H1 (cell line): ENCODE measurements around the gene ZNF407. TPM values are rescaled to one million over a fixed set of nuclear protein-coding genes. Genes with fewer than 3 reads are reported as not detected.
A peak's percentile ranks its signal among the peaks of the same experiment; 100 is the strongest.

Experiments used
- CTCF ChIA-PET: fragments of 300-600 bp; sonication (Branson Sonifier 250); formaldehyde crosslinking; loops from one replicate; lab custom pipeline; 2021; ENCODE audit not compliant: partially characterized antibody; lab: Charles Lee
- POLR2A ChIA-PET: fragments of 300-600 bp; sonication (Branson Sonifier 250); formaldehyde crosslinking; loops from one replicate; lab custom pipeline; 2021; ENCODE audit warnings: inconsistent platforms; ENCODE audit not compliant: partially characterized antibody; lab: Charles Lee
- DNase-seq, 2 experiments: peaks; one replicate each; pipeline versions ENCODE4 v3.0.0 to v3.0.0-alpha.2; 2010 to 2022; ENCODE audit warnings: low spot score in 2 of 2, low read depth in 1 of 2, mixed read lengths in 1 of 2
- FAIRE-seq: peaks from 2 replicates; lab custom pipeline; 2011; peaks lifted over from hg19 to GRCh38; lab: Jason Lieb, UNC
- H2AFZ ChIP-seq: 2 replicates; pipeline ENCODE4 v1.8.1; 2012; ENCODE audit warnings: low read length, inconsistent platforms
- H2AK5ac ChIP-seq: 2 replicates; pipeline ENCODE4 v1.6.1; 2013; ENCODE audit warnings: low read depth, low read length
- H2BK120ac ChIP-seq: replicated peaks from 2 replicates; pipeline ENCODE3; 2013; ENCODE audit warnings: low read depth, low read length, inconsistent platforms
- H2BK12ac ChIP-seq: 2 replicates; pipeline ENCODE4 v1.6.1; 2013; ENCODE audit warnings: low read depth, low read length
- H2BK15ac ChIP-seq: 2 replicates; pipeline ENCODE4 v1.6.1; 2013; ENCODE audit warnings: low read length
- H2BK20ac ChIP-seq: 2 replicates; pipeline ENCODE4 v1.6.1; 2013; ENCODE audit warnings: low read length
- H2BK5ac ChIP-seq: 2 replicates; pipeline ENCODE4 v1.6.1; 2013; ENCODE audit warnings: low read depth, low read length
- H3K14ac ChIP-seq: 2 replicates; pipeline ENCODE4 v1.6.1; 2013; ENCODE audit warnings: inconsistent platforms; ENCODE audit not compliant: insufficient read length
- H3K18ac ChIP-seq: 2 replicates; pipeline ENCODE4 v1.6.1; 2013; ENCODE audit warnings: low read length; ENCODE audit errors: extremely low read depth
- H3K23ac ChIP-seq: 2 replicates; pipeline ENCODE4 v1.6.1; 2013; ENCODE audit warnings: inconsistent platforms; ENCODE audit not compliant: insufficient read length
- H3K23me2 ChIP-seq: 2 replicates; pipeline ENCODE4 v1.6.1; 2013; ENCODE audit warnings: low read depth, low read length
- H3K27ac ChIP-seq: 2 replicates; pipeline ENCODE4 v1.6.1; 2011; ENCODE audit warnings: low read depth, low read length, inconsistent platforms
- H3K27me3 ChIP-seq, 4 experiments: replicated peaks in 1 of 4; 1 replicate in 1 of 4; 2 replicates in 3 of 4; pipeline versions ENCODE4 v1.6.1 to v1.8.1; 2011 to 2013; ENCODE audit warnings: low read length in 3 of 4, mild to moderate bottlenecking in 3 of 4, inconsistent platforms in 2 of 4, mixed read lengths in 2 of 4, moderate library complexity in 1 of 4; ENCODE audit not compliant: control insufficient read depth in 3 of 4, insufficient read depth in 3 of 4; ENCODE audit errors: extremely low read depth in 1 of 4
- H3K36me3 ChIP-seq, 4 experiments: 2 replicates each; pipeline versions ENCODE4 v1.6.1 to v1.8.1; 2011 to 2013; ENCODE audit warnings: mild to moderate bottlenecking in 4 of 4, low read length in 3 of 4, moderate library complexity in 2 of 4, control low read depth in 1 of 4, inconsistent platforms in 1 of 4; ENCODE audit not compliant: insufficient read depth in 4 of 4, control insufficient read depth in 2 of 4
- H3K4ac ChIP-seq: replicated peaks from 2 replicates; pipeline ENCODE3; 2013; ENCODE audit warnings: low read length, low read depth, mixed read lengths, inconsistent platforms; ENCODE audit not compliant: insufficient read length
- H3K4me1 ChIP-seq, 4 experiments: replicated peaks in 1 of 4; 1 replicate in 1 of 4; 2 replicates in 3 of 4; pipeline versions ENCODE4 v1.6.1 to v1.8.1; 2011 to 2013; ENCODE audit warnings: low read length in 3 of 4, inconsistent platforms in 2 of 4, mixed read lengths in 1 of 4; ENCODE audit not compliant: insufficient read depth in 4 of 4, control insufficient read depth in 3 of 4
- H3K4me2 ChIP-seq, 2 experiments: 2 replicates each; pipeline versions ENCODE4 v1.6.1 to v1.8.1; 2011 to 2013; ENCODE audit warnings: low read depth in 2 of 2, low read length in 2 of 2, control low read depth in 1 of 2, inconsistent platforms in 1 of 2, mild to moderate bottlenecking in 1 of 2; ENCODE audit not compliant: insufficient read depth in 1 of 2
- H3K4me3 ChIP-seq, 4 experiments: fragments of 200-600, 300-600 bp in 1 of 4; sonication (generic), shearing (Covaris generic), sonication (Bioruptor Twin) in 1 of 4; 2 replicates each; pipeline versions ENCODE4 v1.5.1 to v1.8.1; 2011 to 2016; ENCODE audit warnings: low read length in 4 of 4, low read depth in 3 of 4, control low read depth in 2 of 4, inconsistent platforms in 2 of 4, mild to moderate bottlenecking in 2 of 4, mixed read lengths in 1 of 4, moderate library complexity in 1 of 4; ENCODE audit not compliant: insufficient read depth in 2 of 4; ENCODE audit errors: extremely low read depth in 1 of 4
- H3K56ac ChIP-seq: replicated peaks from 2 replicates; pipeline ENCODE3; 2013; ENCODE audit warnings: low read depth, mild to moderate bottlenecking, mixed read lengths, low read length, inconsistent platforms; ENCODE audit not compliant: insufficient read length
- H3K79me1 ChIP-seq: 2 replicates; pipeline ENCODE4 v1.6.1; 2013; ENCODE audit warnings: low read depth, low read length, control low read depth
- H3K79me2 ChIP-seq, 2 experiments: 2 replicates each; pipeline versions ENCODE4 v1.6.1 to v1.8.1; 2012 to 2013; ENCODE audit warnings: low read length in 2 of 2, mild to moderate bottlenecking in 2 of 2, inconsistent platforms in 1 of 2; ENCODE audit not compliant: insufficient read depth in 2 of 2, control insufficient read depth in 1 of 2
- H3K9ac ChIP-seq, 4 experiments: replicated peaks in 1 of 4; 1 replicate in 1 of 4; 2 replicates in 3 of 4; pipeline versions ENCODE4 v1.6.1 to v1.8.1; 2011 to 2013; ENCODE audit warnings: low read depth in 3 of 4, low read length in 3 of 4, control low read depth in 2 of 4, mild to moderate bottlenecking in 2 of 4, moderate library complexity in 2 of 4, inconsistent platforms in 1 of 4; ENCODE audit errors: extremely low read depth in 1 of 4
- H3K9me3 ChIP-seq, 2 experiments: 2 replicates each; pipeline versions ENCODE4 v1.6.1 to v1.8.1; 2012 to 2013; ENCODE audit warnings: mild to moderate bottlenecking in 2 of 2, moderate library complexity in 2 of 2, control low read depth in 1 of 2, inconsistent platforms in 1 of 2, low read depth in 1 of 2, low read length in 1 of 2, mixed read lengths in 1 of 2; ENCODE audit not compliant: insufficient read depth in 2 of 2
- H4K20me1 ChIP-seq, 2 experiments: replicated peaks in 1 of 2; 2 replicates each; pipeline versions ENCODE3 to v1.8.1; 2011 to 2013; ENCODE audit warnings: inconsistent platforms in 2 of 2, low read length in 2 of 2, mild to moderate bottlenecking in 1 of 2; ENCODE audit not compliant: insufficient read depth in 2 of 2, control insufficient read depth in 1 of 2
- H4K5ac ChIP-seq: 2 replicates; pipeline ENCODE4 v1.6.1; 2013; ENCODE audit warnings: low read length, low read depth, mixed read lengths, inconsistent platforms; ENCODE audit not compliant: insufficient read length
- H4K8ac ChIP-seq: 2 replicates; pipeline ENCODE4 v1.8.0; 2013; ENCODE audit warnings: mild to moderate bottlenecking, moderate library complexity, low read length, inconsistent platforms; ENCODE audit not compliant: insufficient read depth; ENCODE audit errors: extremely low read depth
- H4K91ac ChIP-seq: replicated peaks from 2 replicates; pipeline ENCODE3; 2013; ENCODE audit warnings: low read length, mixed read lengths, inconsistent platforms; ENCODE audit not compliant: insufficient read length
- BRCA1 ChIP-seq: IDR thresholded peaks from 2 replicates; pipeline ENCODE4 v1.6.1; 2012; ENCODE audit warnings: low read depth, low read length, improper control_type of control experiment
- HDAC2 ChIP-seq, 2 experiments: fragments of 300-600 bp in 1 of 2; sonication (generic) in 1 of 2; IDR thresholded peaks; 2 replicates each; pipeline ENCODE4 v1.6.1; 2011 to 2012; ENCODE audit warnings: low read depth in 2 of 2, low read length in 2 of 2, mild to moderate bottlenecking in 2 of 2, moderate library complexity in 2 of 2, borderline replicate concordance in 1 of 2, inconsistent platforms in 1 of 2
- KDM4A ChIP-seq: IDR thresholded peaks from one replicate; pipeline ENCODE4 v1.7.1; 2012; ENCODE audit warnings: low read depth, mild to moderate bottlenecking, moderate library complexity, low read length, inconsistent platforms; ENCODE audit not compliant: severe bottlenecking
- PHF8 ChIP-seq: fragments of 200-600 bp; sonication (generic); conservative IDR thresholded peaks from 2 replicates; pipeline ENCODE4 v1.7.1; 2012; ENCODE audit warnings: low read depth, mild to moderate bottlenecking, inconsistent platforms, low read length, moderate library complexity
- RAD21 ChIP-seq, 2 experiments: IDR thresholded peaks in 1 of 2; conservative IDR thresholded peaks in 1 of 2; 2 replicates each; pipeline ENCODE4 v1.6.1; 2011; ENCODE audit warnings: low read depth in 2 of 2, low read length in 2 of 2, improper control_type of control experiment in 1 of 2, inconsistent platforms in 1 of 2, mild to moderate bottlenecking in 1 of 2, moderate library complexity in 1 of 2
- RBBP5 ChIP-seq: IDR thresholded peaks from 2 replicates; pipeline ENCODE4 v1.7.1; 2012; ENCODE audit warnings: low read depth, mild to moderate bottlenecking, inconsistent platforms, low read length, moderate library complexity, borderline replicate concordance
- SIN3A ChIP-seq, 2 experiments: IDR thresholded peaks in 1 of 2; conservative IDR thresholded peaks in 1 of 2; 2 replicates each; pipeline ENCODE4 v1.6.1; 2011 to 2012; ENCODE audit warnings: low read length in 2 of 2, improper control_type of control experiment in 1 of 2, low read depth in 1 of 2, mild to moderate bottlenecking in 1 of 2
- TAF1 ChIP-seq: IDR thresholded peaks from 2 replicates; pipeline ENCODE4 v1.6.1; 2011; ENCODE audit warnings: mild to moderate bottlenecking, low read depth, low read length
- TBP ChIP-seq: IDR thresholded peaks from 2 replicates; pipeline ENCODE4 v1.6.1; 2011; ENCODE audit warnings: low read depth, low read length, improper control_type of control experiment
- ZNF274 ChIP-seq: IDR thresholded peaks from 2 replicates; pipeline ENCODE4 v1.7.0; 2012; ENCODE audit warnings: low read length, borderline replicate concordance; ENCODE audit errors: extremely low read depth
- WGBS, 2 experiments: shearing (Covaris generic) in 1 of 2; methylation state at CpG; one replicate each; pipeline versions ENCODE4 v1.1.6 to v1.1.7; 2013 to 2015; ENCODE audit warnings: low lambda C conversion rate in 2 of 2, mixed read lengths in 2 of 2, inconsistent platforms in 1 of 2, low coverage in 1 of 2, missing lambda C conversion rate in 1 of 2; ENCODE audit not compliant: insufficient replicate concordance in 2 of 2, insufficient coverage in 1 of 2, insufficient read length in 1 of 2; ENCODE audit errors: extremely low coverage in 1 of 2, missing lambda C conversion rate in 1 of 2; 5-methylcytosine and 5-hydroxymethylcytosine counted together
- polyA plus RNA-seq, 7 experiments: library from polyadenylated mRNA; depleted of rRNA in 3 of 7; stranded (reverse) in 5 of 7; unstranded in 2 of 7; fragments of >200 nt in 5 of 7; fragments of 200-250 nt in 2 of 7; gene quantifications; 1 replicate in 5 of 7; 2 replicates in 1 of 7; 4 replicates in 1 of 7; pipeline versions ENCODE4 v1.2.1 to v1.2.3, GENCODE V29; 2011 to 2013; ENCODE audit warnings: missing spikeins in 2 of 7, mixed read lengths in 2 of 7
- total RNA-seq: library from RNA; stranded (reverse); fragmentation: NEBNext Ultra II Directional; extraction: Animal tissue kit (Norgen Biotek cat#: 25700); gene quantifications from 2 replicates; pipeline ENCODE4 v1.2.1, GENCODE V29; 2021

The ZNF407 gene
- total and polyA plus RNA-seq, 2 of the 8 experiments (the other 6 are each of a cell fraction or from before 2014, with no cell fraction given), result 1.5 to 6.8 TPM

DNA sequence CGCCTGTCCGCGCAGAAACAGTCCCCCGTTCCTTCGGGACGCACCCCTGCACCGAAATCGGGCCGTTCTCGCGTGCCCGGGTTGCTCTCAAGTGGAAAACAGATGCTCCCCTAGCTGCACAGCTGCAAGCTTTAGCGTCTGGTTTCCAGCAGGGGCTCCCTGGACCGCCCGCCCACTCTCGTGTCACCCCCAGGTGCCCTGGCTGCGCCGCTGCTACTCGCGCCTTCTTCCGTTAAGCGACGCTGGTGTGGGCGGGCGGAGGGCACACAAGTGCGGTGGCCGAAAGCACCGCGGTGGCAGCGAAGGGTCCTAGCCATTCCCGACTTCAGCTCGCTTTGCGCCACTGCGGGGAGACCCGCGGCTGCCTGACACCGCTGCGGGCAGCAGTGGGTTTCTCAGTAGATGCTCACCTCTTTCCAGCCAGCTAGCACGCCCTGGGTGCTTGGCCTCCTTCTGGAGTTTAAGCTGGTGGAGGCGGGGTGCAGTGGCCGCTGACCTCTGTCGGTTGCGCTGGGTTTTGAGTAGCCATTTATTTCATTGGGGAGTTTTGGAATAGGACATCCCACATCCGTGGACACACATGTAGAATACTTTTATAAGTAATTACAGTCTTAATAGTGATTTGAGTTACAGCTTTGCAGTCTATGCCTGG, 806 bp downstream of the ZNF407 start:
- Histone ChIP-seq H2BK15ac (no peak overlapping the region), H2BK5ac (peak overlapping the region; percentile 82; the same call in 1 of the 2 replicates), H4K8ac (peak overlapping the region; percentile 45), H3K9me3 (no peaks in the 10 kb centered on the region), H3K23me2 (peaks cover 12% of the 10 kb centered on the region), H3K36me3 (peaks cover 0 to 3% (median under 1%) of the 10 kb centered on the region in 4 experiments; a peak in 1 of 8 replicates), H3K4ac (no peak overlapping the region), H3K79me2 (peaks cover 8 to 43% of the 10 kb centered on the region in 2 experiments; a peak in 3 of 4 replicates), H3K18ac (peak overlapping the region; percentile 86), H3K4me1 (peaks cover 0 to 4% (median 2%) of the 10 kb centered on the region in 4 experiments; a peak in 4 of 7 replicates), H3K14ac (no peak overlapping the region), H2AK5ac (no peak overlapping the region), H2BK12ac (no peak overlapping the region), H4K5ac (peak overlapping the region; percentile 69), H2AFZ (peak overlapping the region; percentile 43; the same call in 1 of the 2 replicates), H3K27me3 (no peaks in the 10 kb centered on the region), H2BK120ac (no peak overlapping the region), H3K27ac (no peak overlapping the region), H4K20me1 (peaks cover 0 to 4% of the 10 kb centered on the region in 2 experiments), H3K9ac (peak overlapping the region; percentile 33 to 59 (median 50); a peak in 6 of 7 replicates), H2BK20ac (no peak overlapping the region), H3K4me2 (peak overlapping the region; percentile 87 to 98), H3K23ac (no peak overlapping the region), H3K56ac (peak overlapping the region; percentile 42), H3K79me1 (peaks cover 7% of the 10 kb centered on the region), H4K91ac (no peak overlapping the region), H3K4me3 (peak overlapping the region; percentile 86 to 97 (median 96))
- FAIRE-seq, result no peak
- ChIA-PET POLR2A (interaction anchor here (0.5 to 1.5 kb wide), 2 partner anchors 60 to 102 kb away, joined by 3 to 4 read pairs; partner anchors contain the start of gene CNDP2), CTCF (interaction anchor here (0.6 to 1.4 kb wide), 7 partner anchors 11 to 630 kb away, joined by 3 to 5 read pairs (median 3); no protein-coding TSS in a partner anchor)
- 2% methylated on average over 39 of the region's 44 CpGs; no CpG with 5 or more reads in 1 of the 2 experiments for WGBS, 2 experiments
- peak in 1 of 2 experiments; percentile 72 for DNase-seq
- TF ChIP-seq KDM4A, result peak; percentile 98
- no peak for TF ChIP-seq BRCA1
- 0 out of 4 replicates have a peak, but pooled peaks of 1 of the 2 experiments have one; percentile 0 for TF ChIP-seq RAD21 (IDR thresholded peaks at IDR 0.05 in 1 of 2, conservative IDR thresholded peaks at IDR 0.05 in 1 of 2; ENCODE audit: low read depth in 2 of 2, low read length in 2 of 2)
- 0 out of 4 replicates have a peak, but pooled peaks have one; percentile 21 to 43 for TF ChIP-seq SIN3A (conservative IDR thresholded peaks at IDR 0.05 in 1 of 2, IDR thresholded peaks at IDR 0.05 in 1 of 2; ENCODE audit: low read depth in 1 of 2, low read length in 2 of 2)
- TF ChIP-seq RBBP5, result 0 out of 2 replicates have a peak, but pooled peaks have one; percentile 37
- peak in 1 of 2 experiments; percentile 73; a peak in 2 of 4 replicates for TF ChIP-seq HDAC2 (IDR thresholded peaks at IDR 0.05; ENCODE audit: borderline replicate concordance in 1 of 2, low read depth in 2 of 2, low read length in 2 of 2)
- TF ChIP-seq TAF1, result peak; percentile 33; the same call in 1 of the 2 replicates
- TF ChIP-seq TBP, result peak; percentile 63
- no peak for TF ChIP-seq ZNF274
- TF ChIP-seq PHF8, result peak; percentile 51
